Activated CD8-positive, alpha-beta memory T cell treated with anti-CD3 and anti-CD28 coated beads for 4 hours (primary cell): ENCODE measurements around the gene ITGB5.
A peak's percentile ranks its signal among the peaks of the same experiment; 100 is the strongest.
"Not testable (repeated sequence)": the region's sequence is repeated elsewhere in the genome, so short reads cannot be mapped to it uniquely, and the experiment has no call there.

Source experiments
- DNase-seq, 2 donors: peaks; one replicate each; pipeline ENCODE4 v3.0.0-alpha.2; 2020; ENCODE audit warnings: low read depth in 2 of 2

The ITGB5 gene

GRCh38 chr3:124752051-124752450 is 135.1 kb downstream of the ITGB5 start:
- no peak for DNase-seq

- no peak for DNase-seq
Observed at GRCh38 chr3:124751501-124751900, 135.7 kb downstream of the ITGB5 start.

GRCh38 chr3:124749877-124750276 is 137.3 kb downstream of the ITGB5 start:
- DNase-seq: not testable (repeated sequence)

GRCh38 chr3:124748560-124749198 is 138.5 kb downstream of the ITGB5 start:
- DNase-seq: no peak

GRCh38 chr3:124747111-124747981 is 139.8 kb downstream of the ITGB5 start:
- no peak for DNase-seq

- DNase-seq: no peak
Observed at GRCh38 chr3:124745756-124746155, 141.4 kb downstream of the ITGB5 start.

- DNase-seq: no peak
Observed at GRCh38 chr3:124741027-124741426, 146.1 kb downstream of the ITGB5 start.

- no peak for DNase-seq
Observed at GRCh38 chr3:124731760-124732159, 155.4 kb downstream of the ITGB5 start.

GRCh38 chr3:124730941-124731297 is 156.2 kb downstream of the ITGB5 start:
- no peak for DNase-seq

- DNase-seq: peak; percentile 84
Observed at GRCh38 chr3:124730129-124730940, 156.8 kb downstream of the ITGB5 start, which contains the start of gene UMPS. UMPS (plus strand) TSS chr3:124730452; CDS start chr3:124730472, 20 bp downstream.

- no peak for DNase-seq
Observed at GRCh38 chr3:124722589-124722988, 164.6 kb downstream of the ITGB5 start.

- no peak for DNase-seq
Observed at GRCh38 chr3:124714223-124714853, 172.8 kb downstream of the ITGB5 start.
